Neural cell (in vitro differentiated cells): ENCODE measurements around the gene HIGD1C. TPM values are rescaled to one million over a fixed set of nuclear protein-coding genes. Genes with fewer than 3 reads are reported as not detected.

Experiments used
- H2AFZ ChIP-seq: fragments of 200-600, 300-800 bp; sonication (generic), shearing (Covaris generic); 2 replicates; pipeline ENCODE4 v1.6.0; 2014; ENCODE audit warnings: low read depth, mild to moderate bottlenecking, antibody characterized with exemption, low read length, moderate library complexity
- H3F3A ChIP-seq: fragments of 200-600 bp; shearing (Covaris generic); 2 replicates; pipeline ENCODE4 v1.6.1; 2016; ENCODE audit warnings: mild to moderate bottlenecking, moderate library complexity, mixed read lengths, antibody characterized with exemption, low read length; ENCODE audit not compliant: insufficient read depth, poor library complexity, severe bottlenecking
- H3K27ac ChIP-seq: fragments of 200-600, 300-800 bp; sonication (generic), shearing (Covaris generic); 2 replicates; pipeline ENCODE4 v1.5.1; 2014; ENCODE audit warnings: mild to moderate bottlenecking, low read length, moderate library complexity
- H3K27me3 ChIP-seq: fragments of 300-800, 200-600 bp; sonication (generic), shearing (Covaris generic); 2 replicates; pipeline ENCODE4 v1.6.0; 2014; ENCODE audit warnings: mild to moderate bottlenecking, low read depth, low read length, moderate library complexity; ENCODE audit not compliant: insufficient read depth
- H3K36me3 ChIP-seq: fragments of 300-800, 200-600 bp; sonication (generic), shearing (Covaris generic); 2 replicates; pipeline ENCODE4 v1.5.1; 2014; ENCODE audit warnings: mild to moderate bottlenecking, antibody characterized with exemption, low read length, moderate library complexity; ENCODE audit not compliant: insufficient read depth
- H3K4me2 ChIP-seq: fragments of 300-800, 200-600 bp; sonication (generic), shearing (Covaris generic); 2 replicates; pipeline ENCODE4 v1.6.0; 2014; ENCODE audit warnings: mild to moderate bottlenecking, low read length
- H3K4me3 ChIP-seq: fragments of 300-800, 200-600 bp; sonication (generic), shearing (Covaris generic); 2 replicates; pipeline ENCODE4 v1.5.1; 2014; ENCODE audit warnings: mild to moderate bottlenecking, low read length, moderate library complexity
- H3K79me2 ChIP-seq: fragments of 200-600 bp; shearing (Covaris generic); replicated peaks from 2 replicates; pipeline ENCODE4 v1.6.0; 2014; ENCODE audit warnings: mild to moderate bottlenecking, low read length, moderate library complexity; ENCODE audit not compliant: insufficient read depth
- H3K9ac ChIP-seq: fragments of 300-800, 200-600 bp; sonication (generic), shearing (Covaris generic); 2 replicates; pipeline ENCODE4 v1.6.1; 2016; ENCODE audit warnings: mild to moderate bottlenecking, low read length, mixed read lengths
- H3K9me2 ChIP-seq: fragments of 200-600 bp; shearing (Covaris generic); 2 replicates; pipeline ENCODE4 v1.6.1; 2016; ENCODE audit warnings: mild to moderate bottlenecking, low read length, mixed read lengths; ENCODE audit not compliant: insufficient read depth
- H3K9me3 ChIP-seq: fragments of 200-600, 300-800 bp; sonication (generic), shearing (Covaris generic); 2 replicates; pipeline ENCODE4 v1.6.1; 2016; ENCODE audit warnings: mild to moderate bottlenecking, mixed run types, low read length, moderate library complexity, mixed read lengths
- H4K20me1 ChIP-seq: fragments of 200-600 bp; shearing (Covaris generic); 2 replicates; pipeline ENCODE4 v1.6.1; 2016; ENCODE audit warnings: mild to moderate bottlenecking, mixed run types; ENCODE audit not compliant: insufficient read depth
- CTCF ChIP-seq: fragments of 450-650 bp; IDR thresholded peaks from 2 replicates; pipeline ENCODE4 v1.5.1; 2014; ENCODE audit warnings: antibody characterized with exemption, mild to moderate bottlenecking, moderate library complexity; ENCODE audit not compliant: poor library complexity, severe bottlenecking
- EP300 ChIP-seq: fragments of 450-650 bp; conservative IDR thresholded peaks from 2 replicates; pipeline ENCODE4 v1.6.1; 2014; ENCODE audit warnings: antibody characterized with exemption, mild to moderate bottlenecking, moderate library complexity; ENCODE audit not compliant: poor library complexity, severe bottlenecking
- EZH2 ChIP-seq: fragments of 200-600, 300-800 bp; shearing (Covaris generic), sonication (generic); IDR thresholded peaks from 2 replicates; pipeline ENCODE4 v1.6.1; 2014; ENCODE audit warnings: antibody characterized with exemption, low read length, borderline replicate concordance, mild to moderate bottlenecking; ENCODE audit not compliant: insufficient read depth, poor library complexity, severe bottlenecking
- MXI1 ChIP-seq: fragments of 450-650 bp; conservative IDR thresholded peaks from 2 replicates; pipeline ENCODE4 v1.6.1; 2014; ENCODE audit warnings: antibody characterized with exemption, mild to moderate bottlenecking; ENCODE audit not compliant: poor library complexity, severe bottlenecking
- POLR2AphosphoS5 ChIP-seq: IDR thresholded peaks from 2 replicates; pipeline ENCODE4 v1.6.1; 2012
- RAD21 ChIP-seq: fragments of 450-650 bp; conservative IDR thresholded peaks from 2 replicates; pipeline ENCODE4 v1.6.1; 2014; ENCODE audit warnings: antibody characterized with exemption, mild to moderate bottlenecking, moderate library complexity
- REST ChIP-seq: IDR thresholded peaks from 2 replicates; pipeline ENCODE4 v1.6.1; 2012; ENCODE audit warnings: borderline replicate concordance
- SMC3 ChIP-seq: fragments of 450-650 bp; conservative IDR thresholded peaks from 2 replicates; pipeline ENCODE4 v1.6.1; 2014; ENCODE audit warnings: antibody characterized with exemption, mild to moderate bottlenecking, moderate library complexity; ENCODE audit not compliant: poor library complexity
- TAF1 ChIP-seq: IDR thresholded peaks from 2 replicates; pipeline ENCODE4 v1.6.1; 2012; ENCODE audit warnings: low read depth
- polyA plus RNA-seq: library from polyadenylated mRNA; depleted of rRNA; stranded (reverse); fragments of >200 nt; gene quantifications from 2 replicates; pipeline ENCODE4 v1.2.3, GENCODE V29; 2014

Gene HIGD1C
- polyA plus RNA-seq, 1 donor from 2014 or later: not detected

GRCh38 chr12:51008329-51009055 is 56.1 kb downstream of the HIGD1C start:
- H3K79me2 ChIP-seq: no peaks in the 10 kb centered on the region
- no peak overlapping the region for H3K4me2 ChIP-seq
- H3K27me3 ChIP-seq: no peaks in the 10 kb centered on the region
- H3F3A ChIP-seq: no peaks in the 10 kb centered on the region
- H3K4me3 ChIP-seq: no peak overlapping the region
- H3K36me3 ChIP-seq: no peaks in the 10 kb centered on the region
- no peaks in the 10 kb centered on the region for H3K9me3 ChIP-seq
- no peak overlapping the region for H3K9ac ChIP-seq
- H3K27ac ChIP-seq: no peak overlapping the region
- no peak overlapping the region for H2AFZ ChIP-seq
- H3K9me2 ChIP-seq: no peaks in the 10 kb centered on the region
- no peak for TF ChIP-seq MXI1
- TF ChIP-seq TAF1: no peak
- no peak for TF ChIP-seq POLR2AphosphoS5
- TF ChIP-seq EZH2: no peak
- TF ChIP-seq SMC3: no peak
- no peak for TF ChIP-seq CTCF
- TF ChIP-seq REST: no peak
- no peak for TF ChIP-seq EP300
- TF ChIP-seq RAD21: no peak
- no peaks in the 10 kb centered on the region for H4K20me1 ChIP-seq

GRCh38 chr12:51009056-51009440 is 56.7 kb downstream of the HIGD1C start:
- H3K27ac ChIP-seq: no peak overlapping the region

More at GRCh38 chr12:51009056-51009440, 56.7 kb downstream of the HIGD1C start:
- no peaks in the 10 kb centered on the region for H3K9me2 ChIP-seq
- H3K36me3 ChIP-seq: no peaks in the 10 kb centered on the region
- H3K9me3 ChIP-seq: no peaks in the 10 kb centered on the region
- no peak overlapping the region for H3K9ac ChIP-seq
- no peak for TF ChIP-seq TAF1
- TF ChIP-seq CTCF: no peak
- no peaks in the 10 kb centered on the region for H3F3A ChIP-seq
- H3K27me3 ChIP-seq: no peaks in the 10 kb centered on the region
- H3K79me2 ChIP-seq: no peaks in the 10 kb centered on the region
- H4K20me1 ChIP-seq: no peaks in the 10 kb centered on the region
- H2AFZ ChIP-seq: no peak overlapping the region
- H3K4me2 ChIP-seq: no peak overlapping the region
- H3K4me3 ChIP-seq: no peak overlapping the region
